T-helper 1 cell treated with Interleukin-12 subunit alpha and Interleukin-12 subunit beta and Interleukin-4 antibody, amounts not matched to agents 30 ng/mL and 1 ng/mL, for 36 hours (primary cell): ENCODE results near the gene RAB9A. TPM values are rescaled to one million over a fixed set of nuclear protein-coding genes. Genes with fewer than 3 reads are reported as not detected.
"Not testable (repeated sequence)": the region's sequence is repeated elsewhere in the genome, so short reads cannot be mapped to it uniquely, and the experiment has no call there.

Experiments
- intact Hi-C: fragments of 100-400 bp; cut with micrococcal nuclease; formaldehyde crosslinking; loops from one replicate; pipeline ENCODE4 v1.15.1; 2024
- total RNA-seq: library from RNA; stranded (reverse); gene quantifications from 2 replicates; pipeline ENCODE4 v1.2.3, GENCODE V29; 2022

RAB9A gene
- total RNA-seq = 12.3 and 12.5 TPM in 2 replicates

DNA sequence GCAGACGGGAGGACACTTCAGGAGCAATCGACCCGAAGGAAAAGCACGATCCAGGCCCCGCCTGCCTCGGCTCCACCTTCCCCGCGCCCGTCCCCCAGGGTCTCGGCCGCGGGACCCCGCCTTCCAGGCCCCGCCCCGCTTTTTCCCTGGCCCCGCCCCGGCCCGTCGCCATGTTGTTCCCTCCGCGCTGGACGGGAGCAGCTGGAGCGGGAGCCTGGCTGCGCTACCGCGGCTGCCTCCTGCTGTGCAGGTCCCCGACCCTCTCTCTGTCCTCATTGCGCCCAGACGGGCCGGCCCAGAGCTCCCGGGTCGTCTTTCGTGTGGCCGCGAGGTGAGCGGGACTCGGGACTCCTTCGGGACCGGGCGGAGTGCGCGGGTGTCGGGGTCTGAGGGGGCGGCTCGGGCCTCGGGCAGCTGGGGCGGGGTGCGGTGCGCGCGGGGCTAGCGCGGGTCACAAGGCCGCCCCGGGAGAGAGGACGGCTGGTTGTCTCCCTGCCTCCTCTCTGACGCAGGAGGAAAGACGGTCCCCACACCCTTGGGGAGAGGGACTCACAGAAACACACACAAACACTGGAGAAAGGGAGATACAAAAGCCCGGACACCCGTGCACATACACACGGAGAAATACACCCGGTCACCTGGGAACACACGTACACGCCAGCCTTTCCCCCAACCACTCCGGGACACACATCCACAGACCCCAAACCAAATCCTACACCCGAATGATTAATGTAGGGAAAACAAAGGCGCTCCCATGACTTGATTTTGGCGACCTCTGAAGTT is at the start of gene RAB9A:
Gene RAB9A (plus strand): TSS at position 171 of the 783 bp plus-strand sequence. CDS start 19,619 bp downstream, outside the sequence.
- intact Hi-C loops = loop anchor here (1.0 to 2.0 kb wide), 5 partner anchors 20 to 343 kb away; partner anchors contain the start of genes OFD1, TCEANC and TRAPPC2

DNA sequence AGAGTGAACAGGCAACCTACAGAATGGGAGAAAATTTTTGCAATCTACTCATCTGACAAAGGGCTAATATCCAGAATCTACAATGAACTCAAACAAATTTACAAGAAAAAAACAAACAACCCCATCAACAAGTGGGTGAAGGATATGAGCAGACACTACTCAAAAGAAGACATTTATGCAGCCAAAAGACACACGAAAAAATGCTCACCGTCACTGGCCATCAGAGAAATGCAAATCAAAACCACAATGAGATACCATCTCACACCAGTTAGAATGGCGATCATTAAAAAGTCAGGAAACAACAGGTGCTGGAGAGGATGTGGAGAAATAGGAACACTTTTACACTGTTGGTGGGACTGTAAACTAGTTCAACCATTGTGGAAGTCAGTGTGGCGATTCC is 47.2 kb upstream of the RAB9A start:
- intact Hi-C loops = not testable (repeated sequence)

- intact Hi-C loops = loop anchor here (1.0 kb wide), 1 partner anchor 139 kb away; no protein-coding TSS in a partner anchor
Measured at GRCh38 chrX:13645464-13646153, 43.3 kb upstream of the RAB9A start.

DNA sequence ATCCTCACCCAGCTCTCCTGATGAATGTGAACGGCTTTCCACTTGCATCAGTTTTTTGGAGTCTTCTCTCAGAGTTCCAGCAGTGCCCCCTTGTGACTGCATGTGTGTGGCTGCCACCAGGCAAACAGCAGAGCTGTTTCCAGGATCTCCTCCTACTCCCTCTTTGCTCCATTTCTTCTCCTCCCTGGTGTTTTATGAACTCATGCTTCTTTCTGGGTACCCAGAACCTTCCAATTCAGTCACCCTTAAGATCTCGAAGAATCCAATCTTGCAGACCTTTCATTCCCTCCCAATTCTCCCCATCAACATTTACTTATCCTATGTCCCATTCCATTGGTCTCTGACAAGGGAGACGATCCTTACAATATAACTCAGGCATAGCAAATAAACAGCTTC is 42.8 kb upstream of the RAB9A start:
- intact Hi-C loops = loop anchor here (1.0 kb wide), 1 partner anchor 140 kb away; no protein-coding TSS in a partner anchor

DNA sequence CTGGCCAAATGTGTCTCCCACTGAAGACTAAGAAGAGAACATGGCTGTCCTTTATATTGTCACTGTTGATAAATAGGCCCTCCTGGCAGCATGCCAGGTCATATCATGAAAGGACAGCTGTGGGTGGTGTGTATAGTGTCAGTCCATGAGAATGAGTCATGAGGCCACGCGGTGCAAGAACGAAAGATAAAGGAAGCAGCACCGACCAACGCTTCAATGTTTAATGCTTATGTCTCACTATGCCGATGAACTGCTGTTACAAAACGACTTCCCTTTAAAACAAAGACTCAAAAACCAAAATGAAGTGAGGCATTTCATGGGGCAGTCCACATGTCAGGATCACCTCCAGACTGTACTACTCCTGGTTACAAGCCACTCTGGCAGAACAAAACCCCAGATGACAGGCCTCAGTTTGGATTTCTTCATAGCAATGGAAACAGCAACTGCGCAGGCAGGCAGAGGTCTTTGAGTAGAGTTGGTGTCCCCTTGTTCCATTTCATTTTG is 41.2 kb upstream of the RAB9A start:
- intact Hi-C loops = no loop called here

GRCh38 chrX:13648336-13648735 is 40.6 kb upstream of the RAB9A start:
- intact Hi-C loops = not testable (repeated sequence)

GRCh38 chrX:13649838-13650237 is 39.1 kb upstream of the RAB9A start:
- intact Hi-C loops = loop anchor here (5.0 kb wide), 1 partner anchor 678 kb away; no protein-coding TSS in a partner anchor

DNA sequence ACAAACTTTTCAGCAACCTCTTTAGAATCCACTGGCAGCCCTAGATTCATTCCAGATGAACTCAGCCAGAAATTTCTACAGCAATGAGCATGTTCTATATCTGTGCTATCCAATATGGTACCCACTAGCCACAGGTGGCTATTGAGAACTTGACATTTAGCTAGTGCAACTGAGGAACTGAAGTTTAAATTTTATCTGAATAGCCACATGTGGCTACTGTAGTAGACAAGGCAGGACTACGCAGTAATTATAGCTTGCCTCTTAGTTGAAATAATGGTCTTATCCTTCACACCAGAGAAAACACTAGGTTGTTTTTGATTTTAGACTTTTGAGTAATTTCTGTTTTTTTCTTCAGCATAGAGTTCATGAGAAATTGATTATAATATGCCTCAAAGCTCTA is 38.6 kb upstream of the RAB9A start:
- intact Hi-C loops = loop anchor here (5.0 kb wide), 1 partner anchor 678 kb away; no protein-coding TSS in a partner anchor

DNA sequence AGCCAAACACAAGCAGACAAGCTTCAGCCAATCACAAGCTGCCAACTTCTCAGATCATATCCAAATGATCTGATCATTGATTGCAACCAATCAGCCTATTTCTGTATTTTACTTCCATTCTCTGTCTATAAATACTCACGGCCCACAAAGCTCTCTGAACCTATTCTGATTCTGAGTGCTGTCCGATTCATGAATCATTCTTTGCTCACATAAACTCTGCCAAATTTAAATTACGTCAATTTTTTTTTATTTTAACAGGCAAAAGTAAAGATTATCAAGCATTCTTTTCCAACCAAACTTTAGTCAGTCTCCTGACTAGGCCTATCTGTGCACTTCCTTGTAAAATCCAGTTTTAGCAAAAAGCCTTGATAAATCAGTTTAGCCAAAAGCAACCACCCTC is 37.8 kb upstream of the RAB9A start:
- intact Hi-C loops = loop anchor here (5.0 kb wide), 1 partner anchor 679 kb away; no protein-coding TSS in a partner anchor

DNA sequence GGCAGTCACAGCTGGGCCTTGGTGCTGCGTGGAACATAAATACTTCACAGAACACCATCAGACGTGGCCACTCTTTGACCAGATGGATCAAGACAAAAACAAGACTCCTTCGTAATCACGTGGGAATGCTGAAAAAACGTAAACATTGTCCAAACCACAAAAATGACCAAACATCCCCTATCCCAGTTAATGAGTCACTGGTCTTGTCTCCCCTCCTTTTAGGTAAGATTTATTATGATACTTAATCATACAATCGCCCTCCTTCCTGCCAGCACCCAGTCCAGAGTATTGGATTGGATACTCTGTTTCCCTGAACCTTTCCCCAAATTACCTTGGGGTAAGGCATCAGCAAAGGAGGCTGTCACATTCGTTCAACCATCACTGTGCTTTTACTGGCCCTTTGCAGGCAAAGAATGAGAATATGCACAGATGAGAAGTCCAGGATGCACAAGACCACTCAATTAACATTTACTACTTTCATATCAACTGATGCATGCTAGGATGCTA is 36.6 kb upstream of the RAB9A start:
- intact Hi-C loops = loop anchor here (2.0 to 5.0 kb wide), 5 partner anchors 82 to 862 kb away; partner anchors contain the start of gene PRPS2

- intact Hi-C loops = loop anchor here (1.0 to 5.0 kb wide), 11 partner anchors 35 to 1682 kb away; partner anchors contain the start of genes FANCB, GEMIN8, MOSPD2 and OFD1
Measured at GRCh38 chrX:13652850-13653693, 35.9 kb upstream of the RAB9A start, which contains the start of gene TCEANC. Gene TCEANC, plus strand, starts transcription at chrX:13653141. Its CDS starts 9,368 bp downstream, at chrX:13662509.

DNA sequence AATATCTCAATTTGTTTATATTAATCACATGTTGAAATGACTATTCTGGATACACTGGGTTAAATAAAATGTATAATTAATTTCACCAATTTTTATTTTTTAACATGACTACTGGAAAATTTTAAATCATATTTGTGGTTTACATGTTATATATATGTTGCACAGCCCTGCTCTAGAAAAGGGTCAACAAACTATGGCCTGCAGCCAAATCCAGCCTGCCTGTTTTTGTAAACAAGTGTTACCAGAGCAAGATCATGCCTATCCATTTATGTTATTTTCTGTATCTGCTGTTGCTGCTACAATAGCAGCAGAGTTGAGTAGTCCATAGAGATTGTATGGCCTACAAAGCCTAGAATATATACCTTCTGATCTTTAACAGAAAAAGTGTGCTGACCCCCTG is 34.8 kb upstream of the RAB9A start:
- intact Hi-C loops = loop anchor here (5.0 kb wide), 1 partner anchor 682 kb away; no protein-coding TSS in a partner anchor

DNA sequence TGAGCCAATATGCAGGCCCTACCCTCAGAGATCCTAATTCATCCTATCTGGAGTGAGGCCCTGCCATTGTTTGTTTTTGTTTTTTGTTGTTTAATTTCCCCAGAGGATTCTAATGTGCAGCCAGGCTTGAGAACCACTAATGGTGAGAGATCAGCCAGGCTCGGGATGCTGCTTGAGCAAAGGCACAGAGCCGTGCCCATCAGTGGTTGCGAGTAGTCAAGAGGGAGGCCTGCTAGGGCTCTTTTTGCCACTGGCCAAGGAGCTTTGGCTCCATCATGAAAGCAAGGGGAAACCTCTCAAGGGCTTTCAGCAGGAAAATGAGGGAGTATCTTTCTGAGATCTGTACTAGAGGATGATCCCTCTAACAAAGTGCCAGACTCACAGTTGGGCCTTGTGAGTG is 33.3 kb upstream of the RAB9A start:
- intact Hi-C loops = no loop called here

GRCh38 chrX:13658602-13659001 is 30.3 kb upstream of the RAB9A start:
- intact Hi-C loops = loop anchor here (1.0 kb wide), 5 partner anchors 32 to 374 kb away; no protein-coding TSS in a partner anchor

- intact Hi-C loops = no loop called here
Measured at GRCh38 chrX:13659063-13659462, 29.9 kb upstream of the RAB9A start.

DNA sequence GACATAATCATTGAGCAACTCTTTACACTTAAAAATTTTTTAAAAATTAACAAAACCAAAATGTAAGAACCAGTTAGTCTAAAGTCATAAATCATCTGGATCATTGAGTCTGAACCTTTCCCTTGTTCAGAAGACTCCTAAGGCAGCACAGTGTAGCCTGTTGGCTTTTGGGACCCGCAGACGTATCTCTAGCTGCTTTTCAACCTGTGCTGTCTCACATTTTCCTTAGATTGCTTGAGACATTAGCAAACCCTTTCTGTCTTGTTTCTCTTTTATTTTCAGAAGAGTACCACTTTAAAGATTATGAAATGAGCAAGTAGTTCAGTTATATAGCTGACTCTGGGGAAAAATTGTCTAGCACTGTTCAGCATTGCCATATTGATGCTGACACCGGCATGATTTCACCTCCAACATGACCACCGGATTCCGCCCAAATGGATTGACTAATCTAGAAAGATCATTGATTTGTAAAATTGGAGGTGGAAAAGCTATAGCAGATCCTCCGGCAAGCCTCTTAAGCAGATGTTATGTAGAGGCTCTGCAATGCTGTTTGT is 27.1 kb upstream of the RAB9A start:
- intact Hi-C loops = no loop called here

DNA sequence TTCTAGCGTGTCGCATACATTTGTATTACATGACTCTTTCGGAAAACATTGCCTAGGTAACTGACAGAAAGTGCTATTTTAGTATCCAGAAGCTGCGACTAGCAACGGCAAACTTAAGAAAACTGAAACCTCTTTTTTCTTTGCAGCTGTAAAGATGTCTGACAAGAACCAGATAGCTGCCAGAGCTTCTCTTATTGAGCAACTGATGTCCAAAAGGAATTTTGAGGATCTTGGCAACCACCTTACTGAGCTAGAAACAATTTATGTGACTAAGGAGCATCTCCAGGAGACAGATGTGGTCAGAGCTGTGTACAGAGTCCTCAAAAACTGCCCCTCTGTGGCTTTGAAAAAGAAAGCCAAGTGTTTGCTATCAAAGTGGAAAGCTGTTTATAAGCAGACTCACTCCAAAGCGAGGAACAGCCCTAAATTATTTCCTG is 26.6 kb upstream of the RAB9A start:
- intact Hi-C loops = no loop called here

GRCh38 chrX:13664020-13664419 is 24.9 kb upstream of the RAB9A start:
- intact Hi-C loops = no loop called here

DNA sequence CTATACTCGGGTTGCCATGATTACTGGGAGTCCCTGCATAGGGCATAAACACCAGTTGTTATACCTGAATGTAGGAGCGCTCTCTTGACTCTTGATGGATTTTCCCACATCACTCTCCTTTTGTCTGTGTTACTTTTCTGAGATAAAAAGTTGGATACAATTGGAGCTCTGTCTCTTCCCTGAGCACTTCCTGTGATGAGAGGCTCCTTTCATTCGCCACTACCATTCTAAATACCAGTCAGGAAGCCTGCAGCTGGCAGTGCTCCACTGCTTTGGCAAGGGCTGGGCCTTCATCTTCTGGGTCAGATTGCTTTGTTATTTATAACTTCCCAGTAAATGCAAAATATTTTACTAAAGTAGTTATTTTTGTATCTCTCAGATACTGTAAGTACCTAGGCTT is 22.1 kb upstream of the RAB9A start:
- intact Hi-C loops = no loop called here

DNA sequence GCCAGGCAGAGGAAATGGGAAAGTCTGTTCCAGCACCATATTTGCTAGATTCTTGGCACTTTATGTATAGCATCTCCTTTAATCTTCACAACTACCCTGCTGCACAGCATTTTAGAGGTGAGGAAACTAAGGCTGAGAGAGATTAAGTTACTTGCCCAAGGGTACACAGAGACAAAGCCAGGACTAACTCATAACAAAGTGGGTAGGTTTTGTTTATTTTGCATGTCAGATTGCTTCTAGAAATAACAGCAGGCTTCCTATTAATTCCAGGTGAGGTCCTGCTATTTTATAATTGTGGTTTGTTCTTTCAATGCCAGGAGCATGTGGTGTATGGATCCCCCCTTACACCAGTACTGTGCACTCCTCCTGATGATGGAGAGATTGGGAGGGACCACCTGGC is 21.0 kb upstream of the RAB9A start:
- intact Hi-C loops = no loop called here
